Omental fat pad (tissue), 4 donors: ENCODE results near the gene SENP1. TPM values are rescaled to one million over a fixed set of nuclear protein-coding genes. Genes with fewer than 3 reads are reported as not detected.

Source experiments
- ATAC-seq: fragments of 150-250 bp; one replicate; pipeline ENCODE4 v1.9.1; 2016; ENCODE audit warnings: mild to moderate bottlenecking, moderate library complexity; ENCODE audit not compliant: low FRiP score
- DNase-seq: peaks from one replicate; pipeline ENCODE4 v3.0.0-alpha.2; 2019; ENCODE audit warnings: low spot score
- CTCF ChIP-seq, 3 donors: fragments of 450-650 bp; IDR thresholded peaks; one replicate each; pipeline ENCODE4 v1.5.1; 2016 to 2017; ENCODE audit warnings: antibody characterized with exemption in 3 of 3, mild to moderate bottlenecking in 3 of 3, moderate library complexity in 2 of 3
- total RNA-seq, 4 donors: library from RNA; depleted of rRNA; stranded (reverse); fragments of >200 nt; gene quantifications; one replicate each; pipeline ENCODE4 v1.1.0, GENCODE V29; 2016

Gene SENP1
- total RNA-seq, 4 donors from 2014 or later: 13.6 to 23.0 (median 18.2) TPM

GRCh38 chr12:48060474-48060873 lies 45.4 kb downstream of the SENP1 start:
- ATAC-seq: no peak
- no peak for TF ChIP-seq CTCF (IDR thresholded peaks at IDR 0.05)
- no peak for DNase-seq

- TF ChIP-seq CTCF (IDR thresholded peaks at IDR 0.05): no peak
- ATAC-seq (no peak), DNase-seq (no peak)
Observed at GRCh38 chr12:48058771-48059170, 47.1 kb downstream of the SENP1 start.

GRCh38 chr12:48054955-48055821 lies 50.7 kb downstream of the SENP1 start:
- ATAC-seq (no peak), DNase-seq (no peak)
- TF ChIP-seq CTCF (IDR thresholded peaks at IDR 0.05): no peak

- no peak for DNase-seq
- no peak for ATAC-seq
- TF ChIP-seq CTCF (IDR thresholded peaks at IDR 0.05): no peak
Observed at GRCh38 chr12:48053883-48054282, 52.0 kb downstream of the SENP1 start.

GRCh38 chr12:48053122-48053521 lies 52.8 kb downstream of the SENP1 start:
- no peak for DNase-seq
- TF ChIP-seq CTCF (IDR thresholded peaks at IDR 0.05): no peak
- no peak for ATAC-seq

- TF ChIP-seq CTCF (IDR thresholded peaks at IDR 0.05): no peak
- no peak for DNase-seq
- no peak for ATAC-seq
Observed at GRCh38 chr12:48051681-48052080, 54.2 kb downstream of the SENP1 start.

- ATAC-seq (no peak), DNase-seq (no peak)
- TF ChIP-seq CTCF (IDR thresholded peaks at IDR 0.05): no peak
Observed at GRCh38 chr12:48050174-48050573, 55.7 kb downstream of the SENP1 start.
